ENCODE results near the gene PEX11A. TPM values are rescaled to one million over a fixed set of nuclear protein-coding genes. Genes with fewer than 3 reads are reported as not detected.
"Not testable (repeated sequence)": the region's sequence is repeated elsewhere in the genome, so short reads cannot be mapped to it uniquely, and the experiment has no call there.

Gene PEX11A
- polyA plus RNA-seq, 2 donors: 4.2 to 5.7 TPM

DNA sequence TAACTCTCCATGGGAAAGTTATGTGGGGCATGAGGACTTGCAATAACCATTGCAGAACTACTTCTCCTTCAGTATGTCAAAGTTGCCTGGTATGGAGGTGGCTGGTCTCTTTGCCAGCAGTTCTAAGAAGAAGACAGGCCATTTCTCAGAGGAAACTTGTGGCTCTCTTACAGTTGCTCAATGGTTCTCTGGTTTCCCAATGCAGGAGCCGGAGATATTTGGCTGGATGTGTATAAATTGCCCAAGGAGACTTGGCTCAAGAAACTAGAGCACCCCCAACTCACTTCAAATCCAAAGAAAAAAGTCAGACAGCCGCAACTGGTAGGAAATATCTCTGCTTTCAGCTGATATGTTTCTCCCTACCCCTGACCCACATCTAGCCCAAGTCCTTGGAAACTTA lies 24.2 kb upstream of the PEX11A start:
- H3K4me1 ChIP-seq (ENCODE audit: control insufficient read depth in 2 of 2, insufficient read depth in 2 of 2, low read length in 1 of 2): no peaks in the 10 kb centered on the region
- 90% methylated on average over 2 of the region's 2 CpGs for WGBS, 2 donors

DNA sequence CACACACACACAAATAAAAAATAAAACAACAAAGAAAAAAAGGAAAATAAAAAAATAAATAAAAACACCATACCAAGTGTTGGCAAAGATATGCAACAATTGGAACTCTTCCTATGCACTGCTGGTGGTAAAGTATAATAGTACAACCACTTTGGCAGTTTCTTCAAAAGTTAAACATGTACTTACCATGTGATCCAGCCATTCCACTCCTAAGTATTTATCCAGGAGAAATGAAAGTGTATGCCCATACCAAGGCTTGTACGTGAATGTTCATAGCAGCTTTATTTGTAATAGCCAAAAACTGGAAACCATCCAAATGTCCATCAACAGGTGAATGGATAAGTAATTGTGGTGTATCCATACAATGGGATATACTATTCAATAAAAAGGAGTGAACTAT lies 17.0 kb upstream of the PEX11A start:
- Histone ChIP-seq H3K27ac (ENCODE audit: low read depth in 2 of 2, low read length in 1 of 2) (no peak overlapping the region), H3K36me3 (ENCODE audit: control insufficient read depth in 2 of 2, insufficient read depth in 2 of 2, low read length in 1 of 2) (no peaks in the 10 kb centered on the region), H3K27me3 (ENCODE audit: control insufficient read depth in 1 of 2, insufficient read depth in 2 of 2, low read length in 2 of 2) (no peaks in the 10 kb centered on the region), H3K4me1 (ENCODE audit: control insufficient read depth in 2 of 2, insufficient read depth in 2 of 2, low read length in 1 of 2) (no peaks in the 10 kb centered on the region), H3K4me3 (ENCODE audit: low read depth in 1 of 2, low read length in 2 of 2) (no peak overlapping the region), H3K9me3 (ENCODE audit: control insufficient read depth in 2 of 2, insufficient read depth in 1 of 2, low read depth in 1 of 2, low read length in 1 of 2) (no peaks in the 10 kb centered on the region)
- 45 to 61% methylated on average over 1 of the region's 1 CpG for WGBS, 2 donors

More for the DNA sequence above, 24.2 kb upstream of the PEX11A start:
- H3K27ac ChIP-seq (ENCODE audit: low read depth in 2 of 2, low read length in 1 of 2): no peak overlapping the region
- no peaks in the 10 kb centered on the region for H3K36me3 ChIP-seq (ENCODE audit: control insufficient read depth in 2 of 2, insufficient read depth in 2 of 2, low read length in 1 of 2)
- no peaks in the 10 kb centered on the region for H3K9me3 ChIP-seq (ENCODE audit: control insufficient read depth in 2 of 2, insufficient read depth in 1 of 2, low read depth in 1 of 2, low read length in 1 of 2)
- no peaks in the 10 kb centered on the region for H3K27me3 ChIP-seq (ENCODE audit: control insufficient read depth in 1 of 2, insufficient read depth in 2 of 2, low read length in 2 of 2)
- no peak overlapping the region for H3K4me3 ChIP-seq (ENCODE audit: low read depth in 1 of 2, low read length in 2 of 2)

DNA sequence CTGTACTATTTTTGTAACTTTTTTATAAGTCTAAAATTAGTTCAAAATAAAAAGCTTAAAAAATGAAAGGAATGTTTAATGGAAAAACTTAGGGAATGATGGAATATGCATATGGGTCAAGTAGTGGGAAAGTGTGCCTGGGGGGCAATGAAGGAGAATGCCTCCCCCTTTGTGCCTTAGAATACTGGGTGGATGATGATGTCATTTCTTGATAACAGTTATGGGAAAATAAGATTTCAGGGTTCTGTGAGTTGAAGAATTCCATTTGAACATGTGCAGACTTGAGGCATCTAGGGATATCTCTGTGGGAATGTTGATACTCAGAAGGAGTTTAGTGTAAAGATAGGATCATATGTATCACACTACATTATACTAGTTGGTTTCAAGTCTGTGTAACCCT lies 13.9 kb upstream of the PEX11A start:
- no peaks in the 10 kb centered on the region for H3K27me3 ChIP-seq (ENCODE audit: control insufficient read depth in 1 of 2, insufficient read depth in 2 of 2, low read length in 2 of 2)
- no peak overlapping the region for H3K4me3 ChIP-seq (ENCODE audit: low read depth in 1 of 2, low read length in 2 of 2)
- no peaks in the 10 kb centered on the region for H3K9me3 ChIP-seq (ENCODE audit: control insufficient read depth in 2 of 2, insufficient read depth in 1 of 2, low read depth in 1 of 2, low read length in 1 of 2)
- H3K27ac ChIP-seq (ENCODE audit: low read depth in 2 of 2, low read length in 1 of 2): no peak overlapping the region
- no peaks in the 10 kb centered on the region for H3K36me3 ChIP-seq (ENCODE audit: control insufficient read depth in 2 of 2, insufficient read depth in 2 of 2, low read length in 1 of 2)
- no peaks in the 10 kb centered on the region for H3K4me1 ChIP-seq (ENCODE audit: control insufficient read depth in 2 of 2, insufficient read depth in 2 of 2, low read length in 1 of 2)

DNA sequence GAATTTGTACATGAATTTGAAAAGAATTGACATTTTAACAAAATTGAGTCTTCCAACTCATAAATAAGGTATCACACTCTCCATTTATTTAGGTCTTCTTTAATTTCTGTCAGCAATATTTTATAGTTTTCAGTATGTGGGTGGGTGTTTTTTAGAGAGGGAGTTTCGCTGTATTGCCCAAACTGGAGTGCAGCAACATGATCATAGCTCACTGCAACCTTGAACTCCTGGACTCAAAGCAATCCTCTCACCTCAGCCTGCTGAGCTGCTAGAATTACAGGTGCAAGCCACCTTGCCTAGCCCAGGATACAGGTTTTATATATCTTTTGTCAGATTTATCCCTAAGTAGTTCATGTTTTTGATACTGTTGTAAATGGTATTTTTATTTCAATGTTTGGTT lies 4.6 kb upstream of the PEX11A start:
- H3K36me3 ChIP-seq (ENCODE audit: control insufficient read depth in 2 of 2, insufficient read depth in 2 of 2, low read length in 1 of 2): no peaks in the 10 kb centered on the region
- WGBS, 2 donors: 69 to 84% methylated on average over 1 of the region's 1 CpG
- no peak overlapping the region for H3K4me3 ChIP-seq (ENCODE audit: low read depth in 1 of 2, low read length in 2 of 2)
- H3K27ac ChIP-seq (ENCODE audit: low read depth in 2 of 2, low read length in 1 of 2): no peak overlapping the region
- H3K9me3 ChIP-seq (ENCODE audit: control insufficient read depth in 2 of 2, insufficient read depth in 1 of 2, low read depth in 1 of 2, low read length in 1 of 2): no peaks in the 10 kb centered on the region
- no peaks in the 10 kb centered on the region for H3K27me3 ChIP-seq (ENCODE audit: control insufficient read depth in 1 of 2, insufficient read depth in 2 of 2, low read length in 2 of 2)
- H3K4me1 ChIP-seq (ENCODE audit: control insufficient read depth in 2 of 2, insufficient read depth in 2 of 2, low read length in 1 of 2): no peaks in the 10 kb centered on the region

DNA sequence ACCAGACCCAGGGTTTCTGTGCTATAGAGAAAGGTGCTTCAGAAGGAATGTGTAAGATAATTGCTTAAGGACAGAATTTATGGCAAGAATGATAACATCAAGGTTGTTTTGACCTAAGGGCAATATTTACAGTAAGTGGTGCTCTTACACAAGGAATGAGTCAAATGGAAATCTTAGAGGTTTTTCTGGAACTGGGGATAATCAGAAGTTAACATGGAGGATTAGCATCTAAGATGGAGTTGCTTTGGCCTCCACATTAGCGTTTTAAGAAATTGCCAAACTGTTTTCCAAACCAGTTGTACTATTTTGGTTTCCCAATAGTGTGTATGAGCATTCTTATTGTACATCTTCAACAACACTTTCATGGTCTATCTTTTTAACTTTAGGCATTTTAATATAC lies 3.1 kb upstream of the PEX11A start:
- Histone ChIP-seq H3K4me1 (ENCODE audit: control insufficient read depth in 2 of 2, insufficient read depth in 2 of 2, low read length in 1 of 2) (no peaks in the 10 kb centered on the region), H3K9me3 (ENCODE audit: control insufficient read depth in 2 of 2, insufficient read depth in 1 of 2, low read depth in 1 of 2, low read length in 1 of 2) (no peaks in the 10 kb centered on the region), H3K4me3 (ENCODE audit: low read depth in 1 of 2, low read length in 2 of 2) (no peak overlapping the region), H3K36me3 (ENCODE audit: control insufficient read depth in 2 of 2, insufficient read depth in 2 of 2, low read length in 1 of 2) (no peaks in the 10 kb centered on the region), H3K27ac (ENCODE audit: low read depth in 2 of 2, low read length in 1 of 2) (no peak overlapping the region), H3K27me3 (ENCODE audit: control insufficient read depth in 1 of 2, insufficient read depth in 2 of 2, low read length in 2 of 2) (no peaks in the 10 kb centered on the region)
- 91% methylated on average over 1 of the region's 1 CpG for WGBS, 2 donors

DNA sequence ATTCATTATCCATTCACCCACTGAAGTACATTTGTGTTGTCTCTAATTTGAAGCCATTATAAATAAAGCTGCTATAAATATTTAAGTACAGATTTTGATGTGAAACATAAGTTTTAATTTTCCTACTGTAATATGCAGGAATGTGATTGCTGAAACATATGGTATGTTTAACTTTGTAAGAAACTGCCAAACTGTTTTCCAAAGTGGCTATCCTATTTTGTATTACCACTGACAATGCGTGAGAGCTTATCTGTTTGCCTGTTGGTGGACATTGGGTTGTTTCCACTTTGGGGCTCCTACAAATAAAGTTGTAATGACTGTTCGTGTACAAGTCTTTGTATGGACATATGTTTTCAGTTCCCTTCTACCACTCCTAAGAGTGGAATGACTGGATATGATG lies 2.5 kb upstream of the PEX11A start:
- Histone ChIP-seq H3K27me3 (ENCODE audit: control insufficient read depth in 1 of 2, insufficient read depth in 2 of 2, low read length in 2 of 2) (no peaks in the 10 kb centered on the region), H3K4me1 (ENCODE audit: control insufficient read depth in 2 of 2, insufficient read depth in 2 of 2, low read length in 1 of 2) (no peaks in the 10 kb centered on the region), H3K9me3 (ENCODE audit: control insufficient read depth in 2 of 2, insufficient read depth in 1 of 2, low read depth in 1 of 2, low read length in 1 of 2) (no peaks in the 10 kb centered on the region), H3K27ac (ENCODE audit: low read depth in 2 of 2, low read length in 1 of 2) (no peak overlapping the region), H3K36me3 (ENCODE audit: control insufficient read depth in 2 of 2, insufficient read depth in 2 of 2, low read length in 1 of 2) (no peaks in the 10 kb centered on the region), H3K4me3 (ENCODE audit: low read depth in 1 of 2, low read length in 2 of 2) (no peak overlapping the region)
- 37 to 64% methylated on average over 2 of the region's 2 CpGs for WGBS, 2 donors

DNA sequence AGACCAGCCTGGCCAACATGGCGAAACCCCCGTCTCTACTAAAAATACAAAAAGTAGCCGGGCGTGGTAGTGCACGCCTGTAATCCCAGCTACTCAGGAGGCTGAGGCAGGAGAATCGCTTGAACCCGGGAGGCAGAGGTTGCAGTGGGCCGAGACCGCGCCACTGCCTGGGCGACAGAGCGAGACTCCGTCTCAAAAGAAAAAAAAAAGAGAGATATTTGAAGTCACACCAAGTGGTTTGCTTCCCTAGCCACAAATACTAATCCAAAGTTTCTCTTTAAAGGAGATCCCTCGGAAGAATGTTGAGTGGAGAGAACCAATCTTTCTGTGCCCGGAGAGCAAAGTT lies 651 bp downstream of the PEX11A start:
- H3K4me3 ChIP-seq (ENCODE audit: low read depth in 1 of 2, low read length in 2 of 2): peak overlapping the region; percentile 83 to 90
- peak overlapping the region in 1 of 2 donors; percentile 75 for H3K27ac ChIP-seq (ENCODE audit: low read depth in 2 of 2, low read length in 1 of 2)
- not testable (repeated sequence) for H3K9me3 ChIP-seq (ENCODE audit: control insufficient read depth in 2 of 2, insufficient read depth in 1 of 2, low read depth in 1 of 2, low read length in 1 of 2); H3K36me3 ChIP-seq (ENCODE audit: control insufficient read depth in 2 of 2, insufficient read depth in 2 of 2, low read length in 1 of 2); H3K4me1 ChIP-seq (ENCODE audit: control insufficient read depth in 2 of 2, insufficient read depth in 2 of 2, low read length in 1 of 2); H3K27me3 ChIP-seq (ENCODE audit: control insufficient read depth in 1 of 2, insufficient read depth in 2 of 2, low read length in 2 of 2)
- WGBS, 2 donors: 31 to 33% methylated on average over 15 of the region's 15 CpGs

DNA sequence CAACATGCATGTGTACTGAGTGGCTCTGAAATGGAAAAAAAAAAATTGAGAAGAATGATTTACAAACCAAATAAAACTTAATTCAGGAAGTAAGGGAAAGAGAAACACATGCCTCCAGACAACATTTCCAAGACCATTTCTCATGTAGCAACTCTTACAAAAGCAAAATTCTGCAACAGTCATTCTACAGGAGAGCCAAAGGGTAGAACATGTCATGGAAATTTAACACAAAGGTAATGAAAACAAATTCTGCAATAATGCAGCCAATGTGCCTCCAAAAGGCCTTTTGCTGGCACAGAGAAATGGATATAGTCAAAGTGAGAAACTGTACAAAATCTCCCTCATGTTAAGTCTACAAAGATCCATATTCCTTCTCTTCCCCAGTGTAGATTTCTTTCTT lies 4.0 kb downstream of the PEX11A start:
- Histone ChIP-seq H3K4me1 (ENCODE audit: control insufficient read depth in 2 of 2, insufficient read depth in 2 of 2, low read length in 1 of 2) (no peaks in the 10 kb centered on the region), H3K27ac (ENCODE audit: low read depth in 2 of 2, low read length in 1 of 2) (no peak overlapping the region), H3K9me3 (ENCODE audit: control insufficient read depth in 2 of 2, insufficient read depth in 1 of 2, low read depth in 1 of 2, low read length in 1 of 2) (no peaks in the 10 kb centered on the region), H3K27me3 (ENCODE audit: control insufficient read depth in 1 of 2, insufficient read depth in 2 of 2, low read length in 2 of 2) (no peaks in the 10 kb centered on the region), H3K4me3 (ENCODE audit: low read depth in 1 of 2, low read length in 2 of 2) (no peak overlapping the region), H3K36me3 (ENCODE audit: control insufficient read depth in 2 of 2, insufficient read depth in 2 of 2, low read length in 1 of 2) (peaks cover 0 to 6% of the 10 kb centered on the region in 2 donors)

DNA sequence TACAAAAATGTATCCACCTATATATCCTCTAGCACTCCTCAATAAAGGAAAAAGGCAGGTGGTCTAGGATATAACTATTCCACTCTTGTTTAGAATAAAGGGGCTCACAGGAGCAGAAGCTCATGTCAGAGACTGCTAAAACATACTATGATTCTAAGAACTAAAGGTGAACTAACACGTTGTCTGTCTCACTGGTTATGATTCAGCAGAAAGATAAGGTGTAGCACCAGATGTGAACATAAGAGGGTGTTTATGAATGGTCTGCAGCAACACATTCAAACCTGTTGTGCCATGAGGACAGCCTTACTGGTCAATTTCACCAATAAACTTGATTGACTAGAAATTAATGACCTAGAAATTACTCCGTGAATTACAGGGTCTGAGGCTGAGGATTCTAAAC lies 4.6 kb downstream of the PEX11A start:
- H3K4me1 ChIP-seq (ENCODE audit: control insufficient read depth in 2 of 2, insufficient read depth in 2 of 2, low read length in 1 of 2): peaks cover 0 to 2% of the 10 kb centered on the region in 2 donors
- WGBS, 2 donors: 79 to 90% methylated on average over 2 of the region's 2 CpGs
- no peak overlapping the region for H3K4me3 ChIP-seq (ENCODE audit: low read depth in 1 of 2, low read length in 2 of 2)
- no peaks in the 10 kb centered on the region for H3K9me3 ChIP-seq (ENCODE audit: control insufficient read depth in 2 of 2, insufficient read depth in 1 of 2, low read depth in 1 of 2, low read length in 1 of 2)
- H3K36me3 ChIP-seq (ENCODE audit: control insufficient read depth in 2 of 2, insufficient read depth in 2 of 2, low read length in 1 of 2): peaks cover 0 to 8% of the 10 kb centered on the region in 2 donors
- H3K27me3 ChIP-seq (ENCODE audit: control insufficient read depth in 1 of 2, insufficient read depth in 2 of 2, low read length in 2 of 2): no peaks in the 10 kb centered on the region
- H3K27ac ChIP-seq (ENCODE audit: low read depth in 2 of 2, low read length in 1 of 2): no peak overlapping the region

DNA sequence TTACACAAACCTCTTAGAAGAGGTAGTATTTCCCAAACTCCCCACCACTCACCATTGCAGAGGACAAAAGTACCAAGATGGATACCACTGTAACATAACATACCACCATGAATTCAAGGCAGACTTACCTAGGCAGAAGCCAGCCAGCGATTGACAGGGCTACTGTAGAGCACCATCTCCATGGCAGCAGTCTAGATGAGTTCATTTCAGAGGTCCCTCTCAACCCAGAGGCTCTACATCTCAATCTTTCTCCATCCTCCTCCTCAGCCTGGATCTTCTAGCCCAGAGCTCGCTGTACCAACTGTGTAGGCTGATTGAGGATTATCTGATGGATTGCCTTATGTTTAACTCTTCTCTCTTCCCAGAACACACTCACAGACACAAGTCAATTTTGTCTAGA lies 9.4 kb downstream of the PEX11A start:
- H3K36me3 ChIP-seq (ENCODE audit: control insufficient read depth in 2 of 2, insufficient read depth in 2 of 2, low read length in 1 of 2): peaks cover 0 to 8% of the 10 kb centered on the region in 2 donors
- no peaks in the 10 kb centered on the region for H3K9me3 ChIP-seq (ENCODE audit: control insufficient read depth in 2 of 2, insufficient read depth in 1 of 2, low read depth in 1 of 2, low read length in 1 of 2)
- no peak overlapping the region for H3K4me3 ChIP-seq (ENCODE audit: low read depth in 1 of 2, low read length in 2 of 2)
- peak overlapping the region in 1 of 2 donors; percentile 36 for H3K27ac ChIP-seq (ENCODE audit: low read depth in 2 of 2, low read length in 1 of 2)
- H3K27me3 ChIP-seq (ENCODE audit: control insufficient read depth in 1 of 2, insufficient read depth in 2 of 2, low read length in 2 of 2): no peaks in the 10 kb centered on the region
- 86 to 90% methylated on average over 2 of the region's 2 CpGs for WGBS, 2 donors
- peaks cover 0 to 3% of the 10 kb centered on the region in 2 donors for H3K4me1 ChIP-seq (ENCODE audit: control insufficient read depth in 2 of 2, insufficient read depth in 2 of 2, low read length in 1 of 2)
